HEK293 (cell line): ENCODE measurements around the gene ANO7.

ENCODE experiments used
- ATF2 ChIP-seq: fragments of 450-650 bp; formaldehyde crosslinking; IDR thresholded peaks from 2 replicates; pipeline ENCODE4 v1.5.1; 2016; ENCODE audit warnings: missing biosample characterization, missing genetic modification characterization, low read depth
- CTCF ChIP-seq: fragments of 450-650 bp; formaldehyde crosslinking; IDR thresholded peaks from 2 replicates; pipeline ENCODE4 v1.5.1; 2016; ENCODE audit warnings: missing biosample characterization, missing genetic modification characterization
- PATZ1 ChIP-seq: fragments of 450-650 bp; formaldehyde crosslinking; IDR thresholded peaks from 2 replicates; pipeline ENCODE4 v1.5.1; 2016; ENCODE audit warnings: missing biosample characterization, missing genetic modification characterization
- ZBTB20 ChIP-seq: fragments of 450-650 bp; formaldehyde crosslinking; IDR thresholded peaks from 2 replicates; pipeline ENCODE4 v1.5.1; 2016; ENCODE audit warnings: missing biosample characterization, missing genetic modification characterization
- ZBTB48 ChIP-seq: fragments of 450-650 bp; formaldehyde crosslinking; IDR thresholded peaks from 2 replicates; pipeline ENCODE4 v1.5.1; 2016; ENCODE audit warnings: missing biosample characterization, missing genetic modification characterization
- ZNF148 ChIP-seq: fragments of 450-650 bp; formaldehyde crosslinking; IDR thresholded peaks from 2 replicates; pipeline ENCODE4 v1.5.0; 2017; ENCODE audit warnings: missing biosample characterization, missing genetic modification characterization, borderline replicate concordance
- ZNF23 ChIP-seq: fragments of 450-650 bp; formaldehyde crosslinking; IDR thresholded peaks from 2 replicates; pipeline ENCODE4 v1.5.1; 2016; ENCODE audit warnings: missing biosample characterization, missing genetic modification characterization, borderline replicate concordance
- ZNF274 ChIP-seq, 2 experiments: fragments of 200-500 bp in 1 of 2; fragments of 450-650 bp in 1 of 2; sonication (Bioruptor generic) in 1 of 2; formaldehyde crosslinking in 1 of 2; IDR thresholded peaks; 2 replicates each; pipeline versions ENCODE4 v1.5.1 to v1.6.1; 2014 to 2016; ENCODE audit warnings: borderline replicate concordance in 1 of 2, inconsistent platforms in 1 of 2, low read length in 1 of 2, missing biosample characterization in 1 of 2, missing genetic modification characterization in 1 of 2
- ZNF292 ChIP-seq: fragments of 450-650 bp; formaldehyde crosslinking; IDR thresholded peaks from 2 replicates; pipeline ENCODE4 v1.5.1; 2016; ENCODE audit warnings: low read depth, missing biosample characterization, missing genetic modification characterization, borderline replicate concordance
- ZNF335 ChIP-seq: fragments of 450-650 bp; formaldehyde crosslinking; conservative IDR thresholded peaks from 2 replicates; pipeline ENCODE4 v1.5.1; 2016; ENCODE audit warnings: missing biosample characterization, missing genetic modification characterization
- ZNF664 ChIP-seq: fragments of 450-650 bp; formaldehyde crosslinking; IDR thresholded peaks from 2 replicates; pipeline ENCODE4 v1.5.1; 2016; ENCODE audit warnings: missing biosample characterization, missing genetic modification characterization
- ZSCAN18 ChIP-seq: fragments of 450-650 bp; formaldehyde crosslinking; IDR thresholded peaks from 2 replicates; pipeline ENCODE4 v1.5.1; 2016; ENCODE audit warnings: missing biosample characterization, missing genetic modification characterization

- TF ChIP-seq ZBTB20 (no peak), CTCF (peak; percentile 29; the same call in 1 of the 2 replicates), PATZ1 (tag by site-specific recombination) (no peak), ZBTB48 (tag by site-specific recombination) (no peak), ZSCAN18 (tag by site-specific recombination) (no peak), ATF2 (tag by site-specific recombination) (no peak), ZNF274 (IDR thresholded peaks at IDR 0.05; ENCODE audit: low read length) (no peak), ZNF274 (tag by site-specific recombination; IDR thresholded peaks at IDR 0.05; ENCODE audit: borderline replicate concordance) (no peak), ZNF335 (tag by site-specific recombination) (no peak), ZNF292 (tag by site-specific recombination) (no peak), ZNF148 (tag by site-specific recombination) (no peak), ZNF664 (tag by site-specific recombination) (no peak), ZNF23 (tag by site-specific recombination) (no peak)
Observed at GRCh38 chr2:241261628-241262027, 73.2 kb downstream of the ANO7 start.
